ENCODE data around the gene FBLN1.
A peak's percentile ranks its signal among the peaks of the same experiment; 100 is the strongest.
"Not testable (repeated sequence)": the region's sequence is repeated elsewhere in the genome, so short reads cannot be mapped to it uniquely, and the experiment has no call there.

Gene FBLN1

GRCh38 chr22:45612940-45613339 is 110.3 kb downstream of the FBLN1 start:
- no peak for DNase-seq (ENCODE audit: low spot score)

- no peak for DNase-seq (ENCODE audit: low spot score)
Observed at GRCh38 chr22:45615364-45615763, 112.7 kb downstream of the FBLN1 start.

GRCh38 chr22:45616432-45616831 is 113.7 kb downstream of the FBLN1 start:
- no peak for DNase-seq (ENCODE audit: low spot score)

- no peak for DNase-seq (ENCODE audit: low spot score)
Observed at GRCh38 chr22:45617948-45618347, 115.3 kb downstream of the FBLN1 start.

- DNase-seq (ENCODE audit: low spot score): no peak
Observed at GRCh38 chr22:45620706-45621105, 118.0 kb downstream of the FBLN1 start.

GRCh38 chr22:45621836-45622600 is 119.3 kb downstream of the FBLN1 start:
- no peak for DNase-seq (ENCODE audit: low spot score)

GRCh38 chr22:45623464-45624145 is 120.9 kb downstream of the FBLN1 start:
- DNase-seq (ENCODE audit: low spot score): not testable (repeated sequence)

GRCh38 chr22:45626198-45626651 is 123.5 kb downstream of the FBLN1 start:
- DNase-seq (ENCODE audit: low spot score): no peak

GRCh38 chr22:45627489-45628233 is 125.0 kb downstream of the FBLN1 start:
- no peak for DNase-seq (ENCODE audit: low spot score)

GRCh38 chr22:45628515-45628914 is 125.8 kb downstream of the FBLN1 start:
- no peak for DNase-seq (ENCODE audit: low spot score)

GRCh38 chr22:45629469-45630089 is 126.9 kb downstream of the FBLN1 start:
- no peak for DNase-seq (ENCODE audit: low spot score)

- no peak for DNase-seq (ENCODE audit: low spot score)
Observed at GRCh38 chr22:45630436-45630835, 127.8 kb downstream of the FBLN1 start.

GRCh38 chr22:45631140-45631840 is 128.6 kb downstream of the FBLN1 start:
- no peak for DNase-seq (ENCODE audit: low spot score)

GRCh38 chr22:45631841-45632238 is 129.2 kb downstream of the FBLN1 start:
- no peak for DNase-seq (ENCODE audit: low spot score)

- DNase-seq (ENCODE audit: low spot score): no peak
Observed at GRCh38 chr22:45632791-45633515, 130.3 kb downstream of the FBLN1 start.

GRCh38 chr22:45636683-45637082 is 134.0 kb downstream of the FBLN1 start:
- no peak for DNase-seq (ENCODE audit: low spot score)

- DNase-seq (ENCODE audit: low spot score): no peak
Observed at GRCh38 chr22:45638197-45638596, 135.5 kb downstream of the FBLN1 start.

GRCh38 chr22:45638834-45639746 is 136.4 kb downstream of the FBLN1 start:
- peak; percentile 34 for DNase-seq (ENCODE audit: low spot score)

GRCh38 chr22:45639747-45640102 is 137.0 kb downstream of the FBLN1 start:
- DNase-seq (ENCODE audit: low spot score): peak; percentile 31
